ENCODE measurements around the gene B3GALT5.

The B3GALT5 gene

DNA sequence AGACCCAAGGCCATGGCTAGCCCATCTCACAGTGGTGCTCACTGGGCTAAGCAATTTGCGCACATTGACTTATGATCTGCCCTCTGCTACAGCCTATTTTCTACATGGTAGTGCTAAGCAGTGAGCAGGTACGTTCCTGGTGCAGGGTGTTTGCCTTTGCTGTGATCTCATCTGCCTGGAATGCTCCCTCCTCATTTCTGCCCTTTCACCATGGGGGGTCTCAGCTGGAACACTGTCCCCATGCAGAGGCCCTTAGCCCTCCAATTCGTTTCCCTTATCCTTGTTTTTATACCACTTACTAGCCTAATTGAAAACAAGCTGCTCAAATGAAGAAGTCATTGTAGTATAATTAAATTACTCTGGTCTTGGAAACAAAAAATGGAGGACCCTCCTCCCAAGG lies 2.0 kb upstream of the B3GALT5 start:
- DNase-seq = no peak

GRCh38 chr21:39611551-39612190 lies 1.1 kb upstream of the B3GALT5 start:
- DNase-seq = no peak

GRCh38 chr21:39613041-39613934 lies 548 bp downstream of the B3GALT5 start:
- no peak for DNase-seq

- DNase-seq = no peak
These were observed 3.6 kb downstream of the B3GALT5 start for GRCh38 chr21:39616211-39616772.

- DNase-seq = no peak
These were observed 8.1 kb downstream of the B3GALT5 start for GRCh38 chr21:39620856-39621255.

- DNase-seq = no peak
These were observed 12.6 kb downstream of the B3GALT5 start for GRCh38 chr21:39625211-39625895.

DNA sequence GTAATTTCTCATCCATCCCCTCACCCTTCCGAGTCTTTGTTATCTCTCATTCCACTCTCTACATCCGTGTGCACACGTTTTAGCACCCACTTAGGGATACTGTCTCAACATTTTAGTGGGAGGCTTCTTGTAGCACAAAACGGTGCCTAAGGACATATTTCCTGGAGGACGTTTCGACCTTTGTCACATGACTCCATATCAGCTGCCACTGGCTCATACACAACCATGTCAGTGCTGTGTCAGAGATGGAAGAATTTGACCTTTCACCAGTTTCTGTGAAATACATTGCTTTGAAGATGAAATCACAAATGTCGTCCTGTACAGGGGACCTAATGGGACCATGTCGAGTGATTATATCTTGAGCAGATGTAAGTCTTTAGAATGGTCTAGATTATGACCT lies 15.6 kb downstream of the B3GALT5 start:
- no peak for DNase-seq

- no peak for DNase-seq
These were observed 17.5 kb downstream of the B3GALT5 start for GRCh38 chr21:39630191-39630591.

GRCh38 chr21:39630827-39631226 lies 18.1 kb downstream of the B3GALT5 start:
- no peak for DNase-seq

- no peak for DNase-seq
These were observed 19.3 kb downstream of the B3GALT5 start for GRCh38 chr21:39631842-39632562.

GRCh38 chr21:39632796-39633442 lies 20.2 kb downstream of the B3GALT5 start:
- DNase-seq = no peak

DNA sequence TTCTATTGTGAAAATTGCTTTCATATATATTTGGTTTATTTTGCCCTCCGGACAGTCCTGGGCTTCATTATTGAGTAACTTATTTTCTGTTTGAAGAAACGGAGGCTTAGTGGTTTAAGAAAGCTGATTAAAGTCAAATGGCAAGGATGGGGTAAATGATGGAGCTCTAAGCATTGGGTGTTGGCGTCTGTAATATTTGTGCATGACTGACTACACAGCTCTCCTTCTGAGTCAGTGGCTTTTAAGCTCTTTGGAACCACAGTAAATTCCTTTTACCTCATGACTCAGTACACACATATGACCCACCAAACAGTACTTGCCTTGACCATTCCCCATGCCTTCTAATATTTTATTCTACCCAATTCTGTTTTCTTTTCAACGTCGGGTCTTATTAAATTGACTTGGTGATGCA lies 21.0 kb downstream of the B3GALT5 start:
- no peak for DNase-seq

GRCh38 chr21:39634507-39634906 lies 21.8 kb downstream of the B3GALT5 start:
- no peak for DNase-seq

DNA sequence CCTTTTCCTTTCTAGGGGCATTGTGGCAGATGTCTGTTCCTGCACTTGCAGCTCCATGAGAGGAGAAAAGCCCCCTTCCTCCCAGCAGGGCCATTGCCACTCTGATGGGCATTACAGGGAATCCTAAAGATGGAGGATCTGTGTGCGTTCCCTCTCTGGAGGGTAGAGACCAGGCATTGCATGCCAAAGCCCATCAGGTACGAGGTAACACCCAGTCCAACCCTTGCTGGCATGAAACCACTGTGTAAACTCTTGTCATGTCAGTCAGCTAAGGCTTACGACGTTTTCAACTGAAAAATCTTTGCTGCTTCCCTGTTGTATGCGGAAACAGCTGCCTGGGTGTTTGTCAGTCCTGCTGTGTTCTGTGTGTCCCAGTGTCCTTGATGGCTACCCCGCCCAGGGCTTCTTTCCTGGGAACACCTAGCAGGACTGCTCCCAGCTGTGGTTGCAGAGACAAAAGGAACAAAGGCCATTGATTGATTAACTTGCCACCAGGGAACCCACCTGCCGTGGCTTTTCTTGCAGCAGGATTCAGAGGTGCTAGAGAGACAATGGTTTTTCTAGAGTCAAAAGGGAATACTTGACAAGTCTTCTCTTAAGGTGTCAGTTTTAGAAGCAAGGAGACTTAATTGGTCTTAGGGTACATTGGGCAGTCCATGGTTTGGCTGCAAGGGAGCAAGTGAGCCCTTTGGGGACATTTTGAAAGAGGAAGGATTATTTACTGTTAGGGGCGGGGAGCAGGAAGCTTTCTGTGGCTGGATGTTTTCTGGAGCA lies 24.6 kb downstream of the B3GALT5 start:
- peak; percentile 51 for DNase-seq

DNA sequence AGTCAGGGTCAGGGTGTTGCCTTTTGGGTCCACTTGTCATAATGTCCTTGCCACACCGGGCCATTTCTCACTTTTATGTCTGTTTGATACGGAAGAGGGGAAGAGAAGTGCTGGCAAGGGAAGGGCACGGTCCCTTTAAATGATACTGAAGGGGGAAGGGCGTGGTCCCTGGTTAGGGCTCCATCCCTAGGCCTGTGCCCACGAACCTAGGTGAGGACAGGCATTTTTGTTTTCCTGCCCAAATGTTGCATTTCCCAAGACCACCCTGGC lies 25.2 kb downstream of the B3GALT5 start:
- DNase-seq = no peak

GRCh38 chr21:39638281-39638680 lies 25.5 kb downstream of the B3GALT5 start:
- DNase-seq = no peak

- no peak for DNase-seq
These were observed 28.0 kb downstream of the B3GALT5 start for GRCh38 chr21:39640754-39641153.

- no peak for DNase-seq
These were observed 29.2 kb downstream of the B3GALT5 start for GRCh38 chr21:39641827-39642450.

DNA sequence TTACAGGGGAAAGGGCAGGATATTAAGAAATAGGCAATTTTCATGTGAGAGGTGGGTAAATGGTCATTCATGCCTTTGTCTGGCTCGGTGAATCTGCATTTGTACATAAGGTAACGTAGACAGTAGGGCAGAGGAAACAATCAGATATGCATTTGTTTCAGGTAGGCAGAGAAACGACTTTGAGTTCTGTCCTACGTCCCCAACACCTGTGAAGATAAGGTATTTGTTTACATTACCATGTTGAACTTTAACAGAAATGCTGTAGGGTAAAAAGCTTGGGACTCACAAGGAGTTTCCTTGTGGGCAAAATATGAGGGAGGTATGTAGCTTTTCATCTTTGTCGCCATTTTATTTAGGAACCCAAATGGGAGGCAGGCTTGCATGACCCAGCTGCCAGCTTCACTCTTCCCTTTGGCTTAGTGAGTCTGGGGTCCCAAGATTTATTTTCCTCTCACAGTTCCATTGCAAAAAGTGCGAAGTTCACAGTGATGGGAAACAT lies 31.4 kb downstream of the B3GALT5 start:
- no peak for DNase-seq

DNA sequence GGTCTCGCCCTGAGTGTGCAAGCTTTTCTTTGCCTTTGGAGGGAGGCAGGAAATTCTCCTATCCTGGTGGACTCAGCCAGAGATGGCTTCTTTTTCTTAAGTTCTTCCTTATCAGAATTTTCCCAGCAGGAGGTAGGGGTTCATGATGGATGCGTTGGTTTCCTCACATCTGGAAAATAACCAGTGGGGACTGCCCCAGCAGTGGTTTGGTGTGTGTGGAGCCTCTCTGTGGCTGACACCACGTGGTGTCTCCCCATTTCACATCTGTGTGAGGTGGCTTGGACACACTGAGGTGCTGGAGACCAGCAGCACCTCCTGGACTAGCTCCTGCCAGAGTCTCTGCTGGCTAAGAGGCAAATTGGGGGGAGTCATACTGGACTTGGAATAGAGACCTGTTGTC lies 32.6 kb downstream of the B3GALT5 start:
- DNase-seq = no peak

DNA sequence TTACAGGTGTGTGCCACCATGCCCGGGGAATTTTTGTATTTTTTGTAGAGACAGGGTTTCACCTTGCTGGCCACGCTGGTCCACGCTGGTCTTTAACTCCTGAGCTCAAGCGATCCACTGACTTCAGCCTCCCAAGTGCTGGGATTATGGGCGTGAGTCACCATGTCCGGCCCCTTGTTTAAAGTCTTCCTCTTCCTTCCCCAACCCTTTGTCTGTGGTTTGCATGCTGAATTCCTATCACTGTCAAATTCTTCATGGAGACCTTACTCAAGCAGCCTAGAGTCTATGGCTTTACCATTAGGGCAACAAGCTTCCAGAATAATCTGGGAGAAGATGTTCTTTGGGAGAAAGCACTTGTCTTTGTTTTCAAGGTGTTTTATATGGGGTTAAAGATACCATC lies 34.7 kb downstream of the B3GALT5 start:
- DNase-seq = no peak
